Measurements from ENCODE around the gene MOB1A. TPM values are rescaled to one million over a fixed set of nuclear protein-coding genes. Genes with fewer than 3 reads are reported as not detected.
A peak's percentile ranks its signal among the peaks of the same experiment; 100 is the strongest.

MOB1A gene
- total RNA-seq, 1 experiment from 2014 or later, result 116 TPM

- no peaks in the 10 kb centered on the region for H3K27me3 ChIP-seq (replicated peaks; ENCODE audit: insufficient read depth, low read depth, low read length, poor library complexity)
- DNase-seq (ENCODE audit: low spot score), result no peak
- no peak overlapping the region for H3K4me3 ChIP-seq (ENCODE audit: low read depth, low read length, poor library complexity, severe bottlenecking)
- POLR2A ChIA-PET (ENCODE audit: low non-redundant PET), result no interaction called here
- H3K4me1 ChIP-seq (ENCODE audit: insufficient read depth, low read length, poor library complexity, severe bottlenecking), result peaks cover 19% of the 10 kb centered on the region
- intact Hi-C loops (cut with micrococcal nuclease; ENCODE audit: unreplicated experiment), result no loop called here
- H3K9me3 ChIP-seq (ENCODE audit: low read depth, low read length, poor library complexity, severe bottlenecking), result no peaks in the 10 kb centered on the region
- CTCF ChIA-PET, result no interaction called here
- H3K36me3 ChIP-seq (ENCODE audit: insufficient read depth, low read length, poor library complexity, severe bottlenecking), result peaks cover 80% of the 10 kb centered on the region
- BruUV-seq (replicated peaks), result no TSS peak
- no peak for TF ChIP-seq EZH2 (IDR thresholded peaks at IDR 0.05; ENCODE audit: borderline replicate concordance, low read depth, low read length, poor library complexity, severe bottlenecking)
- no peak overlapping the region for H3K27ac ChIP-seq (ENCODE audit: low read depth, low read length, poor library complexity, severe bottlenecking)
Observed at GRCh38 chr2:74205596-74205995, 26.9 kb upstream of the MOB1A start.

GRCh38 chr2:74205113-74205512 is 26.4 kb upstream of the MOB1A start:
- Histone ChIP-seq H3K27ac (ENCODE audit: low read depth, low read length, poor library complexity, severe bottlenecking) (no peak overlapping the region), H3K36me3 (ENCODE audit: insufficient read depth, low read length, poor library complexity, severe bottlenecking) (peaks cover 75% of the 10 kb centered on the region), H3K4me3 (ENCODE audit: low read depth, low read length, poor library complexity, severe bottlenecking) (no peak overlapping the region), H3K9me3 (ENCODE audit: low read depth, low read length, poor library complexity, severe bottlenecking) (no peaks in the 10 kb centered on the region), H3K27me3 (replicated peaks; ENCODE audit: insufficient read depth, low read depth, low read length, poor library complexity) (no peaks in the 10 kb centered on the region), H3K4me1 (ENCODE audit: insufficient read depth, low read length, poor library complexity, severe bottlenecking) (peaks cover 23% of the 10 kb centered on the region)
- ChIA-PET POLR2A (ENCODE audit: low non-redundant PET) (interaction anchor here (0.8 kb wide), 1 partner anchor 85 kb away, joined by 3 read pairs; no protein-coding TSS in a partner anchor), CTCF (no interaction called here)
- intact Hi-C loops (cut with micrococcal nuclease; ENCODE audit: unreplicated experiment), result no loop called here
- no TSS peak for BruUV-seq (replicated peaks)
- no peak for TF ChIP-seq CTCF (conservative IDR thresholded peaks at IDR 0.05; ENCODE audit: low read depth, low read length)
- TF ChIP-seq EZH2 (IDR thresholded peaks at IDR 0.05; ENCODE audit: borderline replicate concordance, low read depth, low read length, poor library complexity, severe bottlenecking), result no peak
- no peak for DNase-seq (ENCODE audit: low spot score)

- Histone ChIP-seq H3K4me3 (ENCODE audit: low read depth, low read length, poor library complexity, severe bottlenecking) (no peak overlapping the region), H3K9me3 (ENCODE audit: low read depth, low read length, poor library complexity, severe bottlenecking) (no peaks in the 10 kb centered on the region), H3K36me3 (ENCODE audit: insufficient read depth, low read length, poor library complexity, severe bottlenecking) (peaks cover 73% of the 10 kb centered on the region), H3K4me1 (ENCODE audit: insufficient read depth, low read length, poor library complexity, severe bottlenecking) (peaks cover 23% of the 10 kb centered on the region), H3K27me3 (replicated peaks; ENCODE audit: insufficient read depth, low read depth, low read length, poor library complexity) (no peaks in the 10 kb centered on the region), H3K27ac (ENCODE audit: low read depth, low read length, poor library complexity, severe bottlenecking) (peak overlapping the region; percentile 35)
- TF ChIP-seq CTCF (conservative IDR thresholded peaks at IDR 0.05; ENCODE audit: low read depth, low read length), result no peak
- POLR2A ChIA-PET (ENCODE audit: low non-redundant PET), result interaction anchor here (0.6 to 0.8 kb wide), 3 partner anchors 11 to 84 kb away, joined by 3 to 4 read pairs (median 3); no protein-coding TSS in a partner anchor
- BruUV-seq (replicated peaks), result no TSS peak
- CTCF ChIA-PET, result interaction anchor here (0.6 kb wide), 1 partner anchor 26 kb away, joined by 3 read pairs; the partner anchor contains the start of gene MOB1A
- intact Hi-C loops (cut with micrococcal nuclease; ENCODE audit: unreplicated experiment), result no loop called here
- no peak for DNase-seq (ENCODE audit: low spot score)
Observed at GRCh38 chr2:74204436-74204835, 25.8 kb upstream of the MOB1A start.

- Histone ChIP-seq H3K36me3 (ENCODE audit: insufficient read depth, low read length, poor library complexity, severe bottlenecking) (peaks cover 47% of the 10 kb centered on the region), H3K9me3 (ENCODE audit: low read depth, low read length, poor library complexity, severe bottlenecking) (no peaks in the 10 kb centered on the region), H3K27ac (ENCODE audit: low read depth, low read length, poor library complexity, severe bottlenecking) (no peak overlapping the region), H3K27me3 (replicated peaks; ENCODE audit: insufficient read depth, low read depth, low read length, poor library complexity) (no peaks in the 10 kb centered on the region), H3K4me3 (ENCODE audit: low read depth, low read length, poor library complexity, severe bottlenecking) (no peak overlapping the region), H3K4me1 (ENCODE audit: insufficient read depth, low read length, poor library complexity, severe bottlenecking) (peaks cover 23% of the 10 kb centered on the region)
- DNase-seq (ENCODE audit: low spot score), result no peak
- no TSS peak for BruUV-seq (replicated peaks)
- POLR2A ChIA-PET (ENCODE audit: low non-redundant PET), result interaction anchor here (0.7 kb wide), 1 partner anchor 89 kb away, joined by 6 read pairs; no protein-coding TSS in a partner anchor
- CTCF ChIA-PET, result no interaction called here
- TF ChIP-seq EZH2 (IDR thresholded peaks at IDR 0.05; ENCODE audit: borderline replicate concordance, low read depth, low read length, poor library complexity, severe bottlenecking), result no peak
- no peak for TF ChIP-seq CTCF (conservative IDR thresholded peaks at IDR 0.05; ENCODE audit: low read depth, low read length)
- intact Hi-C loops (cut with micrococcal nuclease; ENCODE audit: unreplicated experiment), result no loop called here
Observed at GRCh38 chr2:74201596-74201995, 22.9 kb upstream of the MOB1A start.

Data from A673 (cell line).